ENCODE results near the gene ZMYND8. TPM values are rescaled to one million over a fixed set of nuclear protein-coding genes. Genes with fewer than 3 reads are reported as not detected.
A peak's percentile ranks its signal among the peaks of the same experiment; 100 is the strongest.
"Not testable (repeated sequence)": the region's sequence is repeated elsewhere in the genome, so short reads cannot be mapped to it uniquely, and the experiment has no call there.

ZMYND8 gene
- total RNA-seq, 2 experiments from 2014 or later = 44.3 to 44.7 TPM

GRCh38 chr20:47243532-47244305, 112.8 kb downstream of the ZMYND8 start:
- peak overlapping the region; percentile 62 for H3K27ac Mint-ChIP-seq
- no peaks in the 10 kb centered on the region for H3K9me3 Mint-ChIP-seq (ENCODE audit: insufficient read depth)
- no peaks in the 10 kb centered on the region for H3K27me3 Mint-ChIP-seq (ENCODE audit: low read depth)
- CTCF ChIA-PET = interaction anchor here (1.4 to 1.7 kb wide), 2 partner anchors 47 to 140 kb away, joined by 4 to 12 read pairs; no protein-coding TSS in a partner anchor
- no peak for DNase-seq
- POLR2A ChIA-PET = no interaction called here
- H3K4me3 Mint-ChIP-seq = no peak overlapping the region
- peaks cover 51% of the 10 kb centered on the region for H3K36me3 Mint-ChIP-seq (ENCODE audit: low read depth)
- no peaks in the 10 kb centered on the region for H3K4me1 Mint-ChIP-seq (ENCODE audit: low read depth)
- ATAC-seq = no peak

GRCh38 chr20:47243003-47243402, 113.5 kb downstream of the ZMYND8 start:
- Mint-ChIP-seq H3K4me3 (no peak overlapping the region), H3K27me3 (ENCODE audit: low read depth) (no peaks in the 10 kb centered on the region), H3K36me3 (ENCODE audit: low read depth) (peaks cover 52% of the 10 kb centered on the region), H3K4me1 (ENCODE audit: low read depth) (no peaks in the 10 kb centered on the region), H3K9me3 (ENCODE audit: insufficient read depth) (no peaks in the 10 kb centered on the region), H3K27ac (no peak overlapping the region)
- ChIA-PET POLR2A (no interaction called here), CTCF (interaction anchor here (1.4 to 1.7 kb wide), 2 partner anchors 47 to 141 kb away, joined by 4 to 12 read pairs; no protein-coding TSS in a partner anchor)
- ATAC-seq (no peak), DNase-seq (no peak)

- H3K4me3 Mint-ChIP-seq = no peak overlapping the region
- no peak for ATAC-seq
Measured at GRCh38 chr20:47241345-47241781, 115.1 kb downstream of the ZMYND8 start.

GRCh38 chr20:47240096-47240495, 116.4 kb downstream of the ZMYND8 start:
- DNase-seq; POLR2A ChIA-PET; H3K27me3 Mint-ChIP-seq (ENCODE audit: low read depth); H3K4me3 Mint-ChIP-seq; H3K27ac Mint-ChIP-seq; ATAC-seq; H3K9me3 Mint-ChIP-seq (ENCODE audit: insufficient read depth); H3K4me1 Mint-ChIP-seq (ENCODE audit: low read depth): not testable (repeated sequence)
- H3K36me3 Mint-ChIP-seq (ENCODE audit: low read depth) = peaks cover 53% of the 10 kb centered on the region
- CTCF ChIA-PET = interaction anchor here (1.0 kb wide), 1 partner anchor 33 kb away, joined by 3 read pairs; no protein-coding TSS in a partner anchor

More at GRCh38 chr20:47241345-47241781, 115.1 kb downstream of the ZMYND8 start:
- no peak for DNase-seq
- CTCF ChIA-PET = interaction anchor here (1.4 to 1.7 kb wide), 2 partner anchors 32 to 143 kb away, joined by 4 to 9 read pairs; no protein-coding TSS in a partner anchor
- Mint-ChIP-seq H3K27me3 (ENCODE audit: low read depth) (no peaks in the 10 kb centered on the region), H3K4me1 (ENCODE audit: low read depth) (no peaks in the 10 kb centered on the region), H3K36me3 (ENCODE audit: low read depth) (peaks cover 53% of the 10 kb centered on the region), H3K27ac (no peak overlapping the region), H3K9me3 (ENCODE audit: insufficient read depth) (no peaks in the 10 kb centered on the region)
- POLR2A ChIA-PET = interaction anchor here (0.7 kb wide), 1 partner anchor 33 kb away, joined by 3 read pairs; no protein-coding TSS in a partner anchor

DNA sequence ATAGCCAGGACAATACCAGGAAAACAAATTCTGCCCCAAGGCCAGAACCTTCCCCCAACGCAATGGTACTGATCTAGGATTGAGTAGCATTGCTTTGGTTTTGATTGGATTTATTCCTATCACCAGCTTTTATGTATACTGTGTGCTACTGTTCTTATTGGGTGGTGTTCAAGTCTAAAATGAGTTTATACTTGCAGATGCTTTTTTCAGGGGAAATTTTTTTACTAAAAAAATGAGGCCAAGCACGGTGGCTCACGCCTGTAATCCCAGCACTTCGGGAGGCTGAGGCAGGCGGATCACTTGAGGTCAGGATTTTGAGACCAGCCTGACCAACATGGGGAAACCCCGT, 116.8 kb downstream of the ZMYND8 start:
- Mint-ChIP-seq H3K36me3 (ENCODE audit: low read depth) (peaks cover 55% of the 10 kb centered on the region), H3K4me1 (ENCODE audit: low read depth) (no peaks in the 10 kb centered on the region)

GRCh38 chr20:47238780-47239718, 117.5 kb downstream of the ZMYND8 start:
- ATAC-seq (no peak), DNase-seq (no peak)
- Mint-ChIP-seq H3K9me3 (ENCODE audit: insufficient read depth) (no peaks in the 10 kb centered on the region), H3K4me3 (no peak overlapping the region), H3K4me1 (ENCODE audit: low read depth) (no peaks in the 10 kb centered on the region), H3K27ac (no peak overlapping the region), H3K27me3 (ENCODE audit: low read depth) (no peaks in the 10 kb centered on the region), H3K36me3 (ENCODE audit: low read depth) (peaks cover 60% of the 10 kb centered on the region)
- CTCF ChIA-PET = interaction anchor here (0.6 kb wide), 1 partner anchor 142 kb away, joined by 3 read pairs; no protein-coding TSS in a partner anchor
- POLR2A ChIA-PET = no interaction called here

More for the DNA sequence above, 116.8 kb downstream of the ZMYND8 start:
- no peak overlapping the region for H3K27ac Mint-ChIP-seq
- POLR2A ChIA-PET = no interaction called here
- no peaks in the 10 kb centered on the region for H3K9me3 Mint-ChIP-seq (ENCODE audit: insufficient read depth)
- no peak overlapping the region for H3K4me3 Mint-ChIP-seq
- H3K27me3 Mint-ChIP-seq (ENCODE audit: low read depth) = no peaks in the 10 kb centered on the region
- DNase-seq = no peak
- ATAC-seq = no peak
- CTCF ChIA-PET = interaction anchor here (0.6 kb wide), 1 partner anchor 142 kb away, joined by 3 read pairs; no protein-coding TSS in a partner anchor

- peaks cover 59% of the 10 kb centered on the region for H3K36me3 Mint-ChIP-seq (ENCODE audit: low read depth)
- ATAC-seq = no peak
- H3K9me3 Mint-ChIP-seq (ENCODE audit: insufficient read depth) = no peaks in the 10 kb centered on the region
- no peaks in the 10 kb centered on the region for H3K4me1 Mint-ChIP-seq (ENCODE audit: low read depth)
- CTCF ChIA-PET = interaction anchor here (2.6 kb wide), 1 partner anchor 146 kb away, joined by 10 read pairs; no protein-coding TSS in a partner anchor
- no peak overlapping the region for H3K4me3 Mint-ChIP-seq
- POLR2A ChIA-PET = no interaction called here
- H3K27me3 Mint-ChIP-seq (ENCODE audit: low read depth) = no peaks in the 10 kb centered on the region
- H3K27ac Mint-ChIP-seq = no peak overlapping the region
- DNase-seq = no peak
Measured at GRCh38 chr20:47237715-47238114, 118.8 kb downstream of the ZMYND8 start.

DNA sequence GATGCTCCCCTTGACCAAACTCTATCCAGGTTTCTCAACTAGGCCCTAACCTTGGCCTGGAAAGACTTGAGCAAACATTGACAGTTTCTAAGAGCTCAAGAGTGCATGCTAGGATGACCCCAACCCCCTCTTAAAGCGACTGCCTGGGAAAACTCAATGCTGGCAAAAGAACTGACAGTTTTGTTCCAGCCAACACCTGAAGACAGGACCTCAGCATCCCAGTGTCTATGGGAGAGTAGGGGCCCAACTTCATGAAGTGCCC, 119.9 kb downstream of the ZMYND8 start:
- H3K9me3 Mint-ChIP-seq (ENCODE audit: insufficient read depth) = no peaks in the 10 kb centered on the region
- DNase-seq = no peak
- H3K36me3 Mint-ChIP-seq (ENCODE audit: low read depth) = peaks cover 60% of the 10 kb centered on the region

GRCh38 chr20:47235853-47236638, 120.5 kb downstream of the ZMYND8 start:
- ATAC-seq (no peak), DNase-seq (no peak)
- ChIA-PET CTCF (interaction anchor here (2.6 kb wide), 1 partner anchor 148 kb away, joined by 10 read pairs; no protein-coding TSS in a partner anchor), POLR2A (no interaction called here)
- Mint-ChIP-seq H3K27ac (peak overlapping the region; percentile 28), H3K4me1 (ENCODE audit: low read depth) (no peaks in the 10 kb centered on the region), H3K27me3 (ENCODE audit: low read depth) (no peaks in the 10 kb centered on the region), H3K4me3 (no peak overlapping the region), H3K9me3 (ENCODE audit: insufficient read depth) (no peaks in the 10 kb centered on the region), H3K36me3 (ENCODE audit: low read depth) (peaks cover 62% of the 10 kb centered on the region)

More for the DNA sequence above, 119.9 kb downstream of the ZMYND8 start:
- POLR2A ChIA-PET = no interaction called here
- Mint-ChIP-seq H3K27ac (no peak overlapping the region), H3K27me3 (ENCODE audit: low read depth) (no peaks in the 10 kb centered on the region), H3K4me1 (ENCODE audit: low read depth) (no peaks in the 10 kb centered on the region), H3K4me3 (no peak overlapping the region)
- CTCF ChIA-PET = interaction anchor here (2.6 kb wide), 1 partner anchor 147 kb away, joined by 10 read pairs; no protein-coding TSS in a partner anchor
- no peak for ATAC-seq

DNA sequence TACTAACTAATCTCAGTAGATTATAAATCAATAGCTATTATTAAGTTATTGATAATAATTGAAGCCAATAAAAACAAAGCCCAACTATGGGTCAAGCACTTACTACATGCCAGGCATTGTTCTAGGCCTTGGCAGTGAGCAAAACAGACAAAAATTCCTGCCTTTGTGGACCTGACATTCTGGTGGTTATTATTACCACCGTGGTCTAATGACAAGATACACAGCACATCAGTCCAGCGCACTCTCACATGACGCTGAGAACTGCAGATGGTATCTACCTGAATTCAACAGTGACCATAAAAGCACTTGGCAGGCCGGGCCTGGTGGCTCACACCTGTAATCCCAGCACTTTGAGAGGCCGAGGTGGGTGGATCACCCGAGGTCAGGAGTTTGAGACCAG, 121.4 kb downstream of the ZMYND8 start:
- DNase-seq = no peak
- no peak for ATAC-seq
- no peaks in the 10 kb centered on the region for H3K9me3 Mint-ChIP-seq (ENCODE audit: insufficient read depth)
- no peak overlapping the region for H3K27ac Mint-ChIP-seq
- no peak overlapping the region for H3K4me3 Mint-ChIP-seq
- CTCF ChIA-PET = interaction anchor here (0.6 to 2.6 kb wide), 4 partner anchors 29 to 429 kb away, joined by 3 to 10 read pairs (median 4); no protein-coding TSS in a partner anchor
- no peaks in the 10 kb centered on the region for H3K27me3 Mint-ChIP-seq (ENCODE audit: low read depth)
- POLR2A ChIA-PET = no interaction called here
- no peaks in the 10 kb centered on the region for H3K4me1 Mint-ChIP-seq (ENCODE audit: low read depth)
- H3K36me3 Mint-ChIP-seq (ENCODE audit: low read depth) = peaks cover 69% of the 10 kb centered on the region
